ENCODE measurements around the gene GORAB. TPM values are rescaled to one million over a fixed set of nuclear protein-coding genes. Genes with fewer than 3 reads are reported as not detected.

Gene GORAB
- polyA plus RNA-seq, 3 donors: 0.86 to 17.5 (median 3.3) TPM

DNA sequence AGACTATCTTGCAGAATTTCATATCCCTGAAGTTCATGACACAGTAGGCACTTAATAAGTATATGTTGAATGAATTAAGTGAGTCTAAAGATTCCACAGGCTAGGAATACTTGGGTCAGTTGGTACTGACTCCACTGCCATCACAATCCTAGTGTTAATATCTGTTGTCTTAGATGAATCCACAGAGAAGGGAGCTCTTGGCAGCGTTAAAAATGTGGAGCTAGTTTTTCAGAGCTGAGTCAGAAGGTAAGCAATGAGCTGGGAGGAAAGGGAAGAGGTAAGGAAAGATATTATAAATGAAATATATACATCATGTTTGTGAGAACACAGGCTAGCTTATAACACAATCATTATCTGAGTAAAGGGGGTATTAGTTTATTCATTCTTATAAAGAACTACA is 21.8 kb upstream of the GORAB start:
- Histone ChIP-seq H3K27ac (ENCODE audit: low read depth in 1 of 2, low read length in 2 of 2) (no peak overlapping the region), H3K4me3 (replicated peaks in 1 of 3; ENCODE audit: low read depth in 2 of 3, low read length in 3 of 3) (no peak overlapping the region), H3K79me2 (ENCODE audit: insufficient read depth, low read length) (no peaks in the 10 kb centered on the region), H4K20me1 (ENCODE audit: insufficient read depth, low read length) (no peaks in the 10 kb centered on the region), H3K36me3 (replicated peaks in 1 of 2; ENCODE audit: control insufficient read depth in 1 of 2, insufficient read depth in 2 of 2, low read length in 2 of 2) (no peaks in the 10 kb centered on the region), H3K4me1 (ENCODE audit: control insufficient read depth in 1 of 2, insufficient read depth in 2 of 2, low read length in 2 of 2) (no peaks in the 10 kb centered on the region), H3K27me3 (ENCODE audit: control insufficient read depth in 2 of 2, insufficient read depth in 2 of 2, low read length in 2 of 2) (no peaks in the 10 kb centered on the region), H2AFZ (ENCODE audit: insufficient read depth, low read depth, low read length, poor library complexity, severe bottlenecking) (no peak overlapping the region), H3K4me2 (replicated peaks; ENCODE audit: extremely low read depth, low read length, poor library complexity, severe bottlenecking) (no peak overlapping the region), H3K9me3 (replicated peaks in 1 of 2; ENCODE audit: control insufficient read depth in 1 of 2, insufficient read depth in 1 of 2, low read length in 2 of 2) (no peaks in the 10 kb centered on the region), H3K9ac (ENCODE audit: insufficient read depth, low read length, poor library complexity, severe bottlenecking) (no peak overlapping the region)
- no peak overlapping the region for H3K4me3 Mint-ChIP-seq
- no peaks in the 10 kb centered on the region for H3K4me1 Mint-ChIP-seq
- H3K27me3 Mint-ChIP-seq (ENCODE audit: low read depth in 3 of 3): peaks cover 0 to 2% (median 0%) of the 10 kb centered on the region in 3 donors
- no CpG with 5 or more reads among the region's 1 CpG for WGBS (ENCODE audit: insufficient coverage)
- TF ChIP-seq, protein P1, sequence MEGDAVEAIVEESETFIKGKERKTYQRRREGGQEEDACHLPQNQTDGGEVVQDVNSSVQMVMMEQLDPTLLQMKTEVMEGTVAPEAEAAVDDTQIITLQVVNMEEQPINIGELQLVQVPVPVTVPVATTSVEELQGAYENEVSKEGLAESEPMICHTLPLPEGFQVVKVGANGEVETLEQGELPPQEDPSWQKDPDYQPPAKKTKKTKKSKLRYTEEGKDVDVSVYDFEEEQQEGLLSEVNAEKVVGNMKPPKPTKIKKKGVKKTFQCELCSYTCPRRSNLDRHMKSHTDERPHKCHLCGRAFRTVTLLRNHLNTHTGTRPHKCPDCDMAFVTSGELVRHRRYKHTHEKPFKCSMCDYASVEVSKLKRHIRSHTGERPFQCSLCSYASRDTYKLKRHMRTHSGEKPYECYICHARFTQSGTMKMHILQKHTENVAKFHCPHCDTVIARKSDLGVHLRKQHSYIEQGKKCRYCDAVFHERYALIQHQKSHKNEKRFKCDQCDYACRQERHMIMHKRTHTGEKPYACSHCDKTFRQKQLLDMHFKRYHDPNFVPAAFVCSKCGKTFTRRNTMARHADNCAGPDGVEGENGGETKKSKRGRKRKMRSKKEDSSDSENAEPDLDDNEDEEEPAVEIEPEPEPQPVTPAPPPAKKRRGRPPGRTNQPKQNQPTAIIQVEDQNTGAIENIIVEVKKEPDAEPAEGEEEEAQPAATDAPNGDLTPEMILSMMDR (IDR thresholded peaks at IDR 0.05): no peak
- no peak for DNase-seq
- H3K9me3 Mint-ChIP-seq: peaks cover 0 to 3% (median 2%) of the 10 kb centered on the region in 7 donors
- no peak overlapping the region for H3K27ac Mint-ChIP-seq
- intact Hi-C loops (cut with micrococcal nuclease): no loop called here
- H3K36me3 Mint-ChIP-seq: no peaks in the 10 kb centered on the region

DNA sequence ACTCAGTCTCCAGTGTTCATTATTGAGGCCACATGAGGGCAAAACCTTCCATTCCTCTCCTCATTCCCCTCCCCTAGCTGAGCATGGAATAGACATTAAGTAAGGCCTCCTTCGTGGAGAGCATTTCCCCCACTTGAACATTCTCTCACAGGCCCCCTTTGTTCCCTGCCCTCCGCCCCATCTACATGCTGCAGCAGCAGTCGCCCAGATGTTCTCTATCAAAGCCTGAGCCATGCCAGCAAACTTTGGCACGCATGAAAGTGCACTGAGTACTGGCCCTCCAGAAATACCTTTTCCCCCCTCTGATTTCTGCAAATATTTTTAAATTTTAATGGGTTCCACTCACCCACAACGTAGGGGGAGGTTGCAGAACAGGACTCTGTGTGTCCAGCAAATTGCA is 20.9 kb upstream of the GORAB start:
- Histone ChIP-seq H3K9me3 (replicated peaks in 1 of 2; ENCODE audit: control insufficient read depth in 1 of 2, insufficient read depth in 1 of 2, low read length in 2 of 2) (no peaks in the 10 kb centered on the region), H4K20me1 (ENCODE audit: insufficient read depth, low read length) (no peaks in the 10 kb centered on the region), H2AFZ (ENCODE audit: insufficient read depth, low read depth, low read length, poor library complexity, severe bottlenecking) (no peak overlapping the region), H3K4me2 (replicated peaks; ENCODE audit: extremely low read depth, low read length, poor library complexity, severe bottlenecking) (no peak overlapping the region), H3K4me1 (ENCODE audit: control insufficient read depth in 1 of 2, insufficient read depth in 2 of 2, low read length in 2 of 2) (no peaks in the 10 kb centered on the region), H3K9ac (ENCODE audit: insufficient read depth, low read length, poor library complexity, severe bottlenecking) (no peak overlapping the region), H3K36me3 (replicated peaks in 1 of 2; ENCODE audit: control insufficient read depth in 1 of 2, insufficient read depth in 2 of 2, low read length in 2 of 2) (no peaks in the 10 kb centered on the region), H3K27ac (ENCODE audit: low read depth in 1 of 2, low read length in 2 of 2) (no peak overlapping the region), H3K27me3 (ENCODE audit: control insufficient read depth in 2 of 2, insufficient read depth in 2 of 2, low read length in 2 of 2) (no peaks in the 10 kb centered on the region), H3K4me3 (replicated peaks in 1 of 3; ENCODE audit: low read depth in 2 of 3, low read length in 3 of 3) (no peak overlapping the region), H3K79me2 (ENCODE audit: insufficient read depth, low read length) (no peaks in the 10 kb centered on the region)
- Mint-ChIP-seq H3K27ac (no peak overlapping the region), H3K9me3 (peaks cover 0 to 3% (median 2%) of the 10 kb centered on the region in 7 donors), H3K36me3 (no peaks in the 10 kb centered on the region), H3K4me1 (no peaks in the 10 kb centered on the region), H3K4me3 (no peak overlapping the region), H3K27me3 (ENCODE audit: low read depth in 3 of 3) (peaks cover 0 to 2% (median 0%) of the 10 kb centered on the region in 3 donors)
- 69% methylated on average over 4 of the region's 5 CpGs for WGBS (ENCODE audit: insufficient coverage)
- intact Hi-C loops (cut with micrococcal nuclease): no loop called here
- TF ChIP-seq, protein P1 (IDR thresholded peaks at IDR 0.05): no peak
- DNase-seq: no peak
